ENCODE data around the gene CDCA4. TPM values are rescaled to one million over a fixed set of nuclear protein-coding genes. Genes with fewer than 3 reads are reported as not detected.

The CDCA4 gene
- total RNA-seq, 4 donors from 2014 or later = 27.7 to 38.6 (median 35.8) TPM

DNA sequence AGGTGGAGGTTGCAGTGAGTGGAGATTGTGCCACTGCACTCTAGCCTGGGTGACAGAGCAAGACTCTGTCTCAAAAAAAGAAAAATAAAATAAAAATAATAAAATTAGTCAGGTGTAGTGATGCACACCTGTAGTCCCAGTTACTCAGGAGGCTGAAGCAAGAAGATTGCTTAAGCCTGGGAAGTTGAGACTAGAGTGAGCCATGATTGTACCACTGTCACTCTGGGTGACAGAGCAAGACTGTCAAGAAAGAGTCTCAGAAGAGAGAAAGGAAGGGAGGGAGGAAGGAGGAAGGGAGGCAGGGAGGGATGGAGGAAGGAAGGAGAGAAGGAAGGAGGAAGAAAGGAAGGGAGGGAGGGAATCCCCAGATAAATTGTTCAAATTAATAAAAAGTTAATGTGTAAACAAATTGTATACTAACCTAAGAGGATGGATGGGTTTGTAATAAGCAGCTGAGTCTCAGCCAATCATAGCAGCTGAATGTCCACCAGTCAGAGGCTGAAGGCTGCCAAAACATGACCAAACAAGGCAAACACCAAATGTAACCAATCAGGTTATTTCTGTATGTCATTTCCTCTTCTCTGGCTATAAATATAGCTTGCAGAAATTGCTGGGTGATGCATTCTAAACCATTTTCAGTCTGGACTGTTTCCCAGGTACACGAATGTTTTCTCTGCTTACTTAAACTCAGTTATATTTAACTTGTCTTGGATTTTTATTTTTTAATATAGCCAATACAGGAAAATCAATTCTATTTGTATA, 6.1 kb upstream of the CDCA4 start:
- Histone ChIP-seq H3K27me3 (no peaks in the 10 kb centered on the region), H3K4me3 (no peak overlapping the region), H3K9me3 (no peaks in the 10 kb centered on the region), H3K4me1 (peaks cover 7% of the 10 kb centered on the region), H3K36me3 (no peaks in the 10 kb centered on the region), H3K27ac (no peak overlapping the region)
- TF ChIP-seq POLR2A (IDR thresholded peaks at IDR 0.05) (no peak), CTCF (IDR thresholded peaks at IDR 0.05) (no peak), POLR2AphosphoS5 (IDR thresholded peaks at IDR 0.05) (no peak), EP300 (IDR thresholded peaks at IDR 0.05) (no peak)
- 29% methylated on average over 1 of the region's 1 CpG for WGBS
- no peak for DNase-seq (ENCODE audit: low spot score in 2 of 2)

DNA sequence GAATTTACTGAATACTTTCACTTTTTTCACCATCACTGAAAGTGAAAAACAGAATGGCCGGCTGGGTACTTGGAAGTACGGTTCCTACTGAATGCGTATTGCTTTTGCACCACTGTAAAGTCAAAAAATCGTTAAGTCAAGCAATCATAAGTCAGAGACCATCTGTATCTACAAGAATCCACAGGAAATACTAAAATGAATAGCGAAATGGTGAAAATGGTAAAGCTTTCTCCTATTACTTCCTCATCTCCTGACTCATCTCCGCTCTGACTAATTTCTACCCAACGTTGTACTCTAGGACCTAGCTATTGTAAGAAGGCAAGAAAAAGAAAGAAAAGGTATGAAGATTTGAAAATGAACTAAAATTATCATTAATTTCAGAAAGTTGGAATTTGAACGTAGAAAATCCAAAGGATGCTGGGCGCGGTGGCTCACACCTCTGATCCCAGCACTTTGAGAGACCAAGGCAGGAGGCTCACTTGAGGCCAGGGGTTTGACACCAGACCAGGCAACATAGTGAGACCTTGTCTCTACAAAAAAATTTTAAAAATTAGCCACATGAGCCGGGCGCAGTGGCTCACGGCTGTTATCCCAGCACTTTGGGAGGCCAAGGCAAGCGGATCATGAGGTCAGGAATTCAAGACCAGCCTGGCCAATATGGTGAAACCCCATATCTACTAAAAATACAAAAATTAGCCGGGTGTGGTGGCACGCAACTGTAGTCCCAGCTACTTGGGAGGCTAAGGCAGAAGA, 5.3 kb upstream of the CDCA4 start:
- TF ChIP-seq EP300 (IDR thresholded peaks at IDR 0.05) = no peak
- no peak for TF ChIP-seq POLR2AphosphoS5 (IDR thresholded peaks at IDR 0.05)
- no peak for TF ChIP-seq POLR2A (IDR thresholded peaks at IDR 0.05)
- TF ChIP-seq CTCF (IDR thresholded peaks at IDR 0.05) = no peak
- no peak for DNase-seq (ENCODE audit: low spot score in 2 of 2)
- Histone ChIP-seq H3K27ac (no peak overlapping the region), H3K27me3 (no peaks in the 10 kb centered on the region), H3K9me3 (no peaks in the 10 kb centered on the region), H3K4me3 (no peak overlapping the region), H3K4me1 (peaks cover 13% of the 10 kb centered on the region), H3K36me3 (no peaks in the 10 kb centered on the region)
- 89% methylated on average over 16 of the region's 16 CpGs for WGBS

DNA sequence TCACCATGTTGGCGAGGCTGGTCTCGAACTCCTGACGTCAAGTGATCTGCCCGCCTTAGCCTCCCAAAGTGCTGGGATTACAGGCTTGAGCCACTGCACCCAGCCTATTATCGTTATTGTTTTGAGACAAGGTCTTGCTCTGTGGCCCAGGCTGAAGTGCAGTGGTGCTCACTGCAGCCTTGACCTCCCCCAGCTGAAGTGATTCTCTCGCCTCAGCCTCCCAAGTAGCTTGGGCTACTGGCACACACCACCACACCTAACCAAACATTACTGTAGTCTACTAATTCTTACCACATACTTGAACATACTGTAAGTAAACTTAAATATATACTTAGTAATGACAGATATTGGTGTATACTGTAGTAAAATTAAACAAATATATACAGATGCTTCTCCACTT, 4.5 kb upstream of the CDCA4 start:
- 98% methylated on average over 6 of the region's 6 CpGs for WGBS
- peaks cover 13% of the 10 kb centered on the region for H3K4me1 ChIP-seq
- H3K27me3 ChIP-seq = no peaks in the 10 kb centered on the region
- H3K4me3 ChIP-seq = no peak overlapping the region
- TF ChIP-seq CTCF (IDR thresholded peaks at IDR 0.05) (no peak), POLR2AphosphoS5 (IDR thresholded peaks at IDR 0.05) (no peak), EP300 (IDR thresholded peaks at IDR 0.05) (no peak), POLR2A (IDR thresholded peaks at IDR 0.05) (no peak)
- H3K36me3 ChIP-seq = no peaks in the 10 kb centered on the region
- peak overlapping the region; percentile 12 for H3K27ac ChIP-seq
- H3K9me3 ChIP-seq = no peaks in the 10 kb centered on the region
- no peak for DNase-seq (ENCODE audit: low spot score in 2 of 2)

DNA sequence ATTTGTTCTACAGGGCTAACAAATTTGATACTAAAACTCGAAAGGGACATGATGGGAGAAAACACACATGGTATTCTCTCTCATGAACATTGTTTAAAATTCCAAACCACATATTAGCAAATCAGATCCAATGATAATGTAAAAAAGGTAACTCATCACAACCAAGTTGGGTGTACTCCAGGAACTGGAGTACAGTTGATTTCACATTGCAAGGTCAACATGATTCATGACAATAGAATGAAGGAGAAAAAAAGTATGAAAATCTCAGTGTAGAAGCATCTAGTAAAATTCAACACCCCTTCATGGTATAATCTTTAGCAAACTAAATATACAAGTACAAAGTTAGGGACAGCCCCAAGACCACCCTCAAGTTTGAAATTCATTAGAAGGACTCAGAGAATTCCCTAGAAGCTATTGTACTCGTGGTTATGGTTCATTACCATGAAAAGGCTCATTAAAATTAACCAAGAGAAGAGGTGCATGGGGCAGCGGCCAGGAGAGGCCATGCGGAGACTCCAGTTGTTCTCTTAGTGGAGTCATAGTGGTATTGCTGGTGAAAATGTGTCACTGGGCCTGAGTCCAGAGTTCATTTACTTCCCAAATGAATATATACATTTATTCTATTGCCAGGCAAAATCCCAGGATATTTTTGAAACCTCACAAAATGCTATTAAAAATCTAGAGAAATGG, 3.1 kb upstream of the CDCA4 start:
- H3K27me3 ChIP-seq = no peaks in the 10 kb centered on the region
- TF ChIP-seq EP300 (IDR thresholded peaks at IDR 0.05) (no peak), POLR2A (IDR thresholded peaks at IDR 0.05) (no peak)
- no peak overlapping the region for H3K4me3 ChIP-seq
- no peaks in the 10 kb centered on the region for H3K36me3 ChIP-seq
- peaks cover 26% of the 10 kb centered on the region for H3K4me1 ChIP-seq
- WGBS = 74% methylated on average over 4 of the region's 4 CpGs
- H3K27ac ChIP-seq = no peak overlapping the region
- H3K9me3 ChIP-seq = no peaks in the 10 kb centered on the region
- DNase-seq (ENCODE audit: low spot score in 2 of 2) = peak in 1 of 2 donors; percentile 31

- peak in 1 of 2 donors; percentile 14 for DNase-seq (ENCODE audit: low spot score in 2 of 2)
- no peaks in the 10 kb centered on the region for H3K9me3 ChIP-seq
- TF ChIP-seq POLR2AphosphoS5 (IDR thresholded peaks at IDR 0.05) (no peak), EP300 (IDR thresholded peaks at IDR 0.05) (no peak), POLR2A (IDR thresholded peaks at IDR 0.05) (no peak), CTCF (IDR thresholded peaks at IDR 0.05) (no peak)
- H3K27me3 ChIP-seq = no peaks in the 10 kb centered on the region
- H3K27ac ChIP-seq = no peak overlapping the region
- H3K4me3 ChIP-seq = no peak overlapping the region
- peaks cover 34% of the 10 kb centered on the region for H3K4me1 ChIP-seq
- no peaks in the 10 kb centered on the region for H3K36me3 ChIP-seq
- WGBS = 84% methylated on average over 11 of the region's 11 CpGs
Observed at GRCh38 chr14:105023144-105023543, 2.3 kb upstream of the CDCA4 start.
